Psoas muscle (tissue), 8 donors: ENCODE results near the gene CAPN3. TPM values are rescaled to one million over a fixed set of nuclear protein-coding genes. Genes with fewer than 3 reads are reported as not detected.
A peak's percentile ranks its signal among the peaks of the same experiment; 100 is the strongest.

ENCODE experiments used
- ATAC-seq, 4 donors: fragments of 200-7000 bp; cut with Tn5 transposase; one replicate each; pipeline ENCODE4 v1.9.1; 2020; ENCODE audit warnings: moderate library complexity in 3 of 4, mild to moderate bottlenecking in 2 of 4
- DNase-seq, 2 donors: peaks; one replicate each; pipeline ENCODE4 v3.0.0-alpha.2; 2020
- H3K27ac ChIP-seq: fragments of 200-600 bp; one replicate; pipeline ENCODE4 v1.8.0; 2022
- H3K27me3 ChIP-seq, 3 donors: fragments of 200-600 bp in 1 of 3; one replicate each; pipeline versions ENCODE4 v1.6.1 to v1.8.0; 2013 to 2022; ENCODE audit warnings: low read length in 2 of 3, mild to moderate bottlenecking in 2 of 3, moderate library complexity in 1 of 3; ENCODE audit not compliant: insufficient read depth in 3 of 3
- H3K36me3 ChIP-seq, 2 donors: fragments of 200-600 bp in 1 of 2; one replicate each; pipeline versions ENCODE4 v1.6.1 to v1.8.0; 2013 to 2022; ENCODE audit warnings: low read depth in 1 of 2, mild to moderate bottlenecking in 1 of 2, moderate library complexity in 1 of 2; ENCODE audit not compliant: insufficient read depth in 1 of 2
- H3K4me1 ChIP-seq: fragments of 200-600 bp; one replicate; pipeline ENCODE4 v1.8.0; 2022
- H3K4me3 ChIP-seq: fragments of 200-600 bp; one replicate; pipeline ENCODE4 v1.8.0; 2022; ENCODE audit warnings: mild to moderate bottlenecking
- H3K9me3 ChIP-seq: fragments of 200-600 bp; one replicate; pipeline ENCODE4 v1.8.0; 2022
- WGBS, 3 donors: extraction: QIAGEN DNeasy Blood & Tissue Kit; methylation state at CpG; one replicate each; pipeline versions ENCODE4 v1.1.6 to v1.1.7; 2013; 5-methylcytosine and 5-hydroxymethylcytosine counted together
- intact Hi-C, 2 donors: fragments of 100-400 bp; cut with DNase I; formaldehyde crosslinking; loops; one replicate each; pipeline versions ENCODE4 v1.11.0 to v1.14.2; 2022
- polyA plus RNA-seq, 3 donors: library from polyadenylated mRNA; stranded (reverse); fragments of 200-250 nt; gene quantifications; one replicate each; pipeline ENCODE4 v1.2.3, GENCODE V29; 2013
- total RNA-seq, 4 donors: library from RNA; stranded (reverse); fragmentation: NEBNext Ultra II Directional in 2 of 4; extraction: Animal tissue kit (Norgen Biotek cat#: 25700) in 2 of 4; gene quantifications; one replicate each; pipeline versions ENCODE4 v1.2.1 to v1.2.4, GENCODE V29; 2021 to 2023
- TF ChIP-seq, protein P1 (sequence below): fragments of 200-600 bp; IDR thresholded peaks from one replicate; pipeline ENCODE4 v1.8.0; 2022; ENCODE audit warnings: antibody characterized with exemption
- donor health status: healthy with polysubstance abuse.
- donor health status: DM: no; HTN: no; CAD: no; lungs with moderate emphysema.
- donor health status: Bipolar disorder and iron deficiency.
- donor health status: healthy.
- donor health status: DM: yes; HTN: yes; CAD: no.
- donor health status: DM: no; HTN: no; CAD: no.
- donor health status: DM: no; HTN: no; CAD: no.
- donor health status: DM: yes; HTN: yes; CAD: no.

CAPN3 gene
- total and polyA plus RNA-seq, 7 donors = 114 to 413 (median 216) TPM

DNA sequence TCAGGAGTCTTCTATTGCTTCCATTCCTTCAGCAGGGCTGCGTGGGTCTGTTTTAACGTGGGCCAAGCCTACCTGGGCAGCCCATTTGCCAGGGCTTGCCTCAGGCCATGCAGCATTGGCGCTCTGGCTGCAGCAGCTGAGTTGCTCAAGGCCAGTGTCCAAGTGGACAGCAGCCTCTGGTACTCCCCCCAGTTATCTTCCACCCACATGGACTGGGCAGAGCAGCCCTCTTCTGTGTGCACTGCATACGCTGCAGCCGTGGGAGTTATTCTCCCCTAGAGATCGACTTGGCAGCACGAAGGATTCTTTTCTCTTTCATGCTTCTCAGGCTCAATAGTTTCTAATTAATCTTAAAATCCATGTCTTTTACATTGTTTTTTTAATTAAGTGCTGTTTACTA lies 6.9 kb upstream of the CAPN3 start:
- TF ChIP-seq, protein P1, sequence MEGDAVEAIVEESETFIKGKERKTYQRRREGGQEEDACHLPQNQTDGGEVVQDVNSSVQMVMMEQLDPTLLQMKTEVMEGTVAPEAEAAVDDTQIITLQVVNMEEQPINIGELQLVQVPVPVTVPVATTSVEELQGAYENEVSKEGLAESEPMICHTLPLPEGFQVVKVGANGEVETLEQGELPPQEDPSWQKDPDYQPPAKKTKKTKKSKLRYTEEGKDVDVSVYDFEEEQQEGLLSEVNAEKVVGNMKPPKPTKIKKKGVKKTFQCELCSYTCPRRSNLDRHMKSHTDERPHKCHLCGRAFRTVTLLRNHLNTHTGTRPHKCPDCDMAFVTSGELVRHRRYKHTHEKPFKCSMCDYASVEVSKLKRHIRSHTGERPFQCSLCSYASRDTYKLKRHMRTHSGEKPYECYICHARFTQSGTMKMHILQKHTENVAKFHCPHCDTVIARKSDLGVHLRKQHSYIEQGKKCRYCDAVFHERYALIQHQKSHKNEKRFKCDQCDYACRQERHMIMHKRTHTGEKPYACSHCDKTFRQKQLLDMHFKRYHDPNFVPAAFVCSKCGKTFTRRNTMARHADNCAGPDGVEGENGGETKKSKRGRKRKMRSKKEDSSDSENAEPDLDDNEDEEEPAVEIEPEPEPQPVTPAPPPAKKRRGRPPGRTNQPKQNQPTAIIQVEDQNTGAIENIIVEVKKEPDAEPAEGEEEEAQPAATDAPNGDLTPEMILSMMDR = no peak
- Histone ChIP-seq H3K9me3 (no peaks in the 10 kb centered on the region), H3K4me1 (peaks cover 16% of the 10 kb centered on the region), H3K27ac (no peak overlapping the region), H3K27me3 (no peaks in the 10 kb centered on the region), H3K36me3 (peaks cover 0 to 84% of the 10 kb centered on the region in 2 donors), H3K4me3 (no peak overlapping the region)
- intact Hi-C loops = no loop called here
- ATAC-seq (no peak), DNase-seq (no peak)
- WGBS, 3 donors = 73 to 82% (median 74%) methylated on average over 7 of the region's 7 CpGs

DNA sequence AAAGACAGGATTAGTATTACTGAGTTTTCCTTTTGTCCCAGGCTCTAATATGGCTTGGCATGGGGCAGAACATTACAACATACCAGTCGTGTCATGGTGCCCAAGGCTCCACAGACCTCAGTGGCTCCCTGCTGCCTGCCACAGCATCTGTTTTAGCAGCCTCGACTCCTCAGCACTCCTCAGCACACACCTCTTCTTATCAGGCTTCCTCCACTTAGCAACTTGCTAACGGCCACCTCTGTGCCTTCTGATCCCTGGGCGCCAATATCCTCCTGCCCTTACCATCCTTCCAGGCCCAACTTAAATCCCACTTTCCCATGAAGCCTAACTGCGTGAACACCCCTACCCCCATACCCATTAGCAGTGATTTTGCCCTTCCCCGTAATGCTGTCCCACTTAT lies 6.2 kb upstream of the CAPN3 start:
- 81 to 91% (median 83%) methylated on average over 6 of the region's 6 CpGs for WGBS, 3 donors
- Histone ChIP-seq H3K27ac (no peak overlapping the region), H3K27me3 (no peaks in the 10 kb centered on the region), H3K9me3 (no peaks in the 10 kb centered on the region), H3K4me3 (no peak overlapping the region), H3K36me3 (peaks cover 0 to 78% of the 10 kb centered on the region in 2 donors), H3K4me1 (peaks cover 22% of the 10 kb centered on the region)
- intact Hi-C loops = no loop called here
- ATAC-seq = no peak
- no peak for DNase-seq
- TF ChIP-seq, protein P1 = no peak

DNA sequence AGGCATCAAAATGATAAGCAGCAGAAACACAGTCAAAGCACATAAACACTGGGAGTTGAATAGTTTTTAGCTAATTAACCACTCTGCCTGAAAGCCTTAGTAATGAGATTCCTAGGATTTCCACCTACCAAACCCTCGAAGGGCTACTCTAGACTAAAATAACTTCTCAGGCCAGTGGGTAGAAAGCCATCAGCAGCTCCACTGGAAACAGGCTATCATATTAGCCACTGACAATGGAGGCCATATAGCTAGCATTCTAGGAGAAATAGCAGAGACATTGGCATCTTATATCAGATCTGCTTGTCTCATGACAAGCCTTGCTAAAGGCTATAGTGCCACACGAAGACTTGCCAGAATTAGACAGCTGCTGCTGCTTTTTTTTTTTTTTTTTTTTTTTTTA lies 4.5 kb upstream of the CAPN3 start:
- no peaks in the 10 kb centered on the region for H3K9me3 ChIP-seq
- WGBS, 3 donors = 19 to 47% (median 27%) methylated on average over 2 of the region's 2 CpGs
- H3K4me3 ChIP-seq = no peak overlapping the region
- no peak for ATAC-seq
- no peak for DNase-seq
- H3K36me3 ChIP-seq = peaks cover 0 to 60% of the 10 kb centered on the region in 2 donors
- intact Hi-C loops = no loop called here
- peak overlapping the region; percentile 97 for H3K27ac ChIP-seq
- H3K4me1 ChIP-seq = peaks cover 33% of the 10 kb centered on the region
- TF ChIP-seq, protein P1 = no peak
- H3K27me3 ChIP-seq = no peaks in the 10 kb centered on the region

DNA sequence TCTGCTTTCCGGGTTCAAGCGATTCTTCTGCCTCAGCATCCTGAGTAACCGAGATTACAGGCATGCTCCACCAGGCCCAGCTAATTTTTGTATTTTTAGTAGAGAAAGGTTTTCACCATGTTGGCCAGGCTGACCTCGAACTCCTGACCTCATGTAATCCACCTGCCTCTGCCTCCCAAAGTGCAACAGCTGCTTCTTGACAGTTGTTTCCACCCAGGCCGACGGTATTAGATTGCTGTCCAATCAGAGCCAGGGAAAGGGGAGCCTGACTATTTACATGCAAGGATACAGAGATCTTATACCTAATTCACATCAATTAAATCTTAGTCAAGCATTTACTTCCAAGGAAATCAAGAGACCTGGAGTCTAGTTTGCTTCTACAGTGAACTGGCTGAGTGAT lies 4.0 kb upstream of the CAPN3 start:
- peaks cover 33% of the 10 kb centered on the region for H3K4me1 ChIP-seq
- peaks cover 0 to 55% of the 10 kb centered on the region in 2 donors for H3K36me3 ChIP-seq
- no peak for DNase-seq
- WGBS, 3 donors = 46 to 67% (median 56%) methylated on average over 6 of the region's 6 CpGs
- TF ChIP-seq, protein P1 = no peak
- intact Hi-C loops = no loop called here
- H3K27ac ChIP-seq = peak overlapping the region; percentile 97
- no peak overlapping the region for H3K4me3 ChIP-seq
- H3K9me3 ChIP-seq = no peaks in the 10 kb centered on the region
- no peak for ATAC-seq
- H3K27me3 ChIP-seq = no peaks in the 10 kb centered on the region

DNA sequence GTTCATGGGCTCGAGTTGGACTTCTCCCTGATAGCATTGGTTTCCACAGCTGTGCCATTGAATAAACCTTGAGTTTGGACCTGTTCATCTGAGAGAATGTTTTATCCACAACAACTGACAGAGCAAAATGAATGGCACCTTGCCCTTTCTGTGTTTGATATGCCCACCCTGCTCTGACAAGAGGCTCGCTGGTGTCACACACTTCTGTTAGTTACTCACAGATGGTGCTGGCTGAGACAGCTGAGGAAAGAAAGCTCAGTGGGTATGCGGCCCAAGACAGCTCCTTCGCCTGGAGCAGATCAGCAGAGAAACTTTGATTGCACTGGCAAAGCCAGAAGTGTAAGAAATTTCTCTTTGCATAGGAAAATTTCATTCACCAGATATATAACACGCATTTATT lies 2.5 kb upstream of the CAPN3 start:
- H3K27ac ChIP-seq = peak overlapping the region; percentile 97

More for the DNA sequence above, 2.5 kb upstream of the CAPN3 start:
- Histone ChIP-seq H3K4me1 (peaks cover 42% of the 10 kb centered on the region), H3K36me3 (peaks cover 0 to 42% of the 10 kb centered on the region in 2 donors), H3K9me3 (no peaks in the 10 kb centered on the region), H3K27me3 (no peaks in the 10 kb centered on the region), H3K4me3 (no peak overlapping the region)
- TF ChIP-seq, protein P1 = no peak
- ATAC-seq = no peak
- intact Hi-C loops = no loop called here
- WGBS, 3 donors = 46 to 57% (median 47%) methylated on average over 5 of the region's 5 CpGs
- DNase-seq = no peak
